RWPE2 (cell line): ENCODE results near the gene DENND1A.
A peak's percentile ranks its signal among the peaks of the same experiment; 100 is the strongest.

Experiments used
- ATAC-seq: fragments of 200-7000 bp; cut with Tn5 transposase; 3 replicates; pipeline ENCODE4 v1.9.1; 2021; ENCODE audit warnings: low read depth
- DNase-seq: peaks from one replicate; pipeline ENCODE4 v3.0.0-alpha.2; 2020; ENCODE audit warnings: low spot score
- H3K27ac ChIP-seq: fragments of 450-650 bp; 2 replicates; pipeline ENCODE4 v1.5.1; 2017; ENCODE audit warnings: mild to moderate bottlenecking; ENCODE audit not compliant: poor library complexity, severe bottlenecking
- H3K27me3 ChIP-seq: fragments of 250-450 bp; sonication (Bioruptor Pico); 2 replicates; pipeline ENCODE4 v1.5.1; 2021; ENCODE audit warnings: mild to moderate bottlenecking, moderate library complexity; ENCODE audit not compliant: insufficient read depth, poor library complexity, severe bottlenecking
- H3K36me3 ChIP-seq: fragments of 250-450 bp; sonication (Bioruptor Pico); 2 replicates; pipeline ENCODE4 v1.5.1; 2020; ENCODE audit warnings: low read depth, mild to moderate bottlenecking, moderate library complexity
- H3K4me1 ChIP-seq: fragments of 250-450 bp; sonication (Bioruptor Pico); 2 replicates; pipeline ENCODE4 v1.5.1; 2021; ENCODE audit warnings: mild to moderate bottlenecking, moderate library complexity; ENCODE audit not compliant: insufficient read depth, poor library complexity, severe bottlenecking
- H3K4me3 ChIP-seq: fragments of 250-450 bp; sonication (Bioruptor Pico); 2 replicates; pipeline ENCODE4 v1.5.1; 2021; ENCODE audit warnings: mild to moderate bottlenecking, moderate library complexity; ENCODE audit not compliant: severe bottlenecking
- H3K9me3 ChIP-seq: fragments of 250-450 bp; sonication (Bioruptor Pico); 2 replicates; pipeline ENCODE4 v1.5.1; 2021; ENCODE audit warnings: mild to moderate bottlenecking, moderate library complexity; ENCODE audit not compliant: severe bottlenecking
- CTCF ChIP-seq: fragments of 450-650 bp; IDR thresholded peaks from one replicate; pipeline ENCODE4 v1.5.1; 2017; ENCODE audit warnings: mild to moderate bottlenecking, moderate library complexity; ENCODE audit not compliant: poor library complexity, severe bottlenecking

Gene DENND1A

GRCh38 chr9:123382653-123383511 is 547.0 kb downstream of the DENND1A start:
- ATAC-seq = no peak
- H3K4me1 ChIP-seq = no peaks in the 10 kb centered on the region
- H3K9me3 ChIP-seq = no peaks in the 10 kb centered on the region
- H3K36me3 ChIP-seq = no peaks in the 10 kb centered on the region
- H3K27me3 ChIP-seq = no peaks in the 10 kb centered on the region
- no peak overlapping the region for H3K4me3 ChIP-seq
- TF ChIP-seq CTCF = no peak
- no peak for DNase-seq
- no peak overlapping the region for H3K27ac ChIP-seq

GRCh38 chr9:123380852-123381705 is 548.8 kb downstream of the DENND1A start:
- H3K4me3 ChIP-seq = no peak overlapping the region
- ATAC-seq (no peak), DNase-seq (peak; percentile 55)
- no peak for TF ChIP-seq CTCF
- H3K4me1 ChIP-seq = no peaks in the 10 kb centered on the region
- no peaks in the 10 kb centered on the region for H3K36me3 ChIP-seq
- H3K27me3 ChIP-seq = no peaks in the 10 kb centered on the region
- no peak overlapping the region for H3K27ac ChIP-seq
- no peaks in the 10 kb centered on the region for H3K9me3 ChIP-seq

DNA sequence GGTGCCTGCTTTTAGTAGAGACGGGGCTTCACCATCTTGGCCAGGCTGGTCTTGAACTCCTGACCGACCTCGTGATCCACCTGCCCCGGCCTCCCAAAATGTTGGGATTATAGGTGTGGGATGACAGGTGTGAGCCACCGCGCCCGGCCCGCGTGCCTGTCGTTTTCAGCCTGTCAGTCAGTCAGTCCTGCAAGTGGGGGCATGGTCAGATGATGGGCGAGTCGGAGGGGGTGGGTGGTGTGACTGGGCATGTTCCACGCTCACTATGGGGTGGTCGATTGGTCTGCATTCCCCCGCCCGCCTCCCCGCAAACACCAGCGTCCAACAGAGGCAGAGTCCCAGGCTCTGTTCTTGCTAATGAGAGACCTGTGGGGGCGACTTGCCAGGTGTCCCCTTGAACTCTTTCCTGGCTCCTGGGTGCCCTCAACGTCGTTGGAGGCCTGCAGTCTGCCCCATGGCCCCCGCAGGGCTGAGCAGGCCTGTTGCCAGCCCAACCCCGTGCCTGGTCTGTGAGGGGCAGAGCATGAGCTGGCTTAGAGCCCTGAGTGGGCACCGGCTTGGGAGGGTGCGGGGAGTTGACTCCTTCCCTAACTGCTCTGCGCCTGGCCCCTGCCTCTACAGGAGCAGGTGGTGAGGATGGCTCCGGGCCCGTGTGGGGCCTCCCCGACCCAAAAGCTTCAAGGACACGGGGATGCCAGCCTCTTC is 550.8 kb downstream of the DENND1A start:
- no peak for TF ChIP-seq CTCF
- H3K36me3 ChIP-seq = no peaks in the 10 kb centered on the region
- H3K27me3 ChIP-seq = peaks cover 12% of the 10 kb centered on the region
- H3K4me1 ChIP-seq = no peaks in the 10 kb centered on the region
- H3K9me3 ChIP-seq = no peaks in the 10 kb centered on the region
- ATAC-seq (no peak), DNase-seq (no peak)
- no peak overlapping the region for H3K27ac ChIP-seq
- H3K4me3 ChIP-seq = no peak overlapping the region

- H3K27ac ChIP-seq = no peak overlapping the region
- peaks cover 19% of the 10 kb centered on the region for H3K27me3 ChIP-seq
- TF ChIP-seq CTCF = no peak
- DNase-seq = no peak
- no peak overlapping the region for H3K4me3 ChIP-seq
- ATAC-seq = no peak
- H3K36me3 ChIP-seq = no peaks in the 10 kb centered on the region
- H3K9me3 ChIP-seq = no peaks in the 10 kb centered on the region
- H3K4me1 ChIP-seq = no peaks in the 10 kb centered on the region
Measured at GRCh38 chr9:123378025-123378424, 551.9 kb downstream of the DENND1A start.
